RWPE2 (cell line): ENCODE data around the gene CCDC12.

Experiments used
- ATAC-seq: fragments of 200-7000 bp; cut with Tn5 transposase; 3 replicates; pipeline ENCODE4 v1.9.1; 2021; ENCODE audit warnings: low read depth
- DNase-seq: peaks from one replicate; pipeline ENCODE4 v3.0.0-alpha.2; 2020; ENCODE audit warnings: low spot score
- H3K27ac ChIP-seq: fragments of 450-650 bp; 2 replicates; pipeline ENCODE4 v1.5.1; 2017; ENCODE audit warnings: mild to moderate bottlenecking; ENCODE audit not compliant: poor library complexity, severe bottlenecking
- H3K27me3 ChIP-seq: fragments of 250-450 bp; sonication (Bioruptor Pico); 2 replicates; pipeline ENCODE4 v1.5.1; 2021; ENCODE audit warnings: mild to moderate bottlenecking, moderate library complexity; ENCODE audit not compliant: insufficient read depth, poor library complexity, severe bottlenecking
- H3K36me3 ChIP-seq: fragments of 250-450 bp; sonication (Bioruptor Pico); 2 replicates; pipeline ENCODE4 v1.5.1; 2020; ENCODE audit warnings: low read depth, mild to moderate bottlenecking, moderate library complexity
- H3K4me1 ChIP-seq: fragments of 250-450 bp; sonication (Bioruptor Pico); 2 replicates; pipeline ENCODE4 v1.5.1; 2021; ENCODE audit warnings: mild to moderate bottlenecking, moderate library complexity; ENCODE audit not compliant: insufficient read depth, poor library complexity, severe bottlenecking
- H3K4me3 ChIP-seq: fragments of 250-450 bp; sonication (Bioruptor Pico); 2 replicates; pipeline ENCODE4 v1.5.1; 2021; ENCODE audit warnings: mild to moderate bottlenecking, moderate library complexity; ENCODE audit not compliant: severe bottlenecking
- H3K9me3 ChIP-seq: fragments of 250-450 bp; sonication (Bioruptor Pico); 2 replicates; pipeline ENCODE4 v1.5.1; 2021; ENCODE audit warnings: mild to moderate bottlenecking, moderate library complexity; ENCODE audit not compliant: severe bottlenecking
- CTCF ChIP-seq: fragments of 450-650 bp; IDR thresholded peaks from one replicate; pipeline ENCODE4 v1.5.1; 2017; ENCODE audit warnings: mild to moderate bottlenecking, moderate library complexity; ENCODE audit not compliant: poor library complexity, severe bottlenecking

CCDC12 gene

GRCh38 chr3:46946416-46946815 lies 30.1 kb downstream of the CCDC12 start:
- no peak; the same call in 2 of the 3 replicates for ATAC-seq
- no peak for DNase-seq
- Histone ChIP-seq H3K4me1 (peaks cover 49% of the 10 kb centered on the region), H3K27ac (peak overlapping the region; percentile 47), H3K27me3 (no peaks in the 10 kb centered on the region), H3K4me3 (no peak overlapping the region), H3K36me3 (peaks cover 18% of the 10 kb centered on the region), H3K9me3 (no peaks in the 10 kb centered on the region)
- no peak for TF ChIP-seq CTCF

GRCh38 chr3:46944191-46944590 lies 32.4 kb downstream of the CCDC12 start:
- Histone ChIP-seq H3K4me3 (no peak overlapping the region), H3K27me3 (no peaks in the 10 kb centered on the region), H3K4me1 (peaks cover 45% of the 10 kb centered on the region), H3K27ac (peak overlapping the region; percentile 23), H3K36me3 (peaks cover 36% of the 10 kb centered on the region), H3K9me3 (no peaks in the 10 kb centered on the region)
- TF ChIP-seq CTCF = no peak
- ATAC-seq (0 out of 3 replicates have a peak, but pooled peaks have one; percentile 5), DNase-seq (no peak)

- DNase-seq (no peak), ATAC-seq (peak; percentile 59)
- Histone ChIP-seq H3K27ac (peak overlapping the region; percentile 23), H3K9me3 (no peaks in the 10 kb centered on the region), H3K4me3 (no peak overlapping the region), H3K36me3 (peaks cover 42% of the 10 kb centered on the region), H3K4me1 (peaks cover 43% of the 10 kb centered on the region), H3K27me3 (no peaks in the 10 kb centered on the region)
- no peak for TF ChIP-seq CTCF
Observed at GRCh38 chr3:46943237-46944187, 33.0 kb downstream of the CCDC12 start.

- TF ChIP-seq CTCF = no peak
- peaks cover 34% of the 10 kb centered on the region for H3K4me1 ChIP-seq
- H3K27me3 ChIP-seq = no peaks in the 10 kb centered on the region
- H3K36me3 ChIP-seq = peaks cover 39% of the 10 kb centered on the region
- ATAC-seq = no peak
- no peaks in the 10 kb centered on the region for H3K9me3 ChIP-seq
- H3K27ac ChIP-seq = peak overlapping the region; percentile 23
- DNase-seq = no peak
- no peak overlapping the region for H3K4me3 ChIP-seq
Observed at GRCh38 chr3:46942481-46943236, 33.9 kb downstream of the CCDC12 start.
